CD4-positive, alpha-beta T cell treated with Interleukin-17A for 1 hour (primary cell): ENCODE results near the gene ZNF438.

Source experiments
- DNase-seq: peaks from one replicate; pipeline ENCODE4 v3.0.0-alpha.2; 2020

Gene ZNF438

GRCh38 chr10:31011017-31011664 lies 20.5 kb downstream of the ZNF438 start:
- no peak for DNase-seq

GRCh38 chr10:31010062-31010461 lies 21.6 kb downstream of the ZNF438 start:
- no peak for DNase-seq

- no peak for DNase-seq
These were observed 25.8 kb downstream of the ZNF438 start for GRCh38 chr10:31005895-31006294.

- no peak for DNase-seq
These were observed 27.0 kb downstream of the ZNF438 start for GRCh38 chr10:31004611-31005193.

- DNase-seq, result no peak
These were observed 29.9 kb downstream of the ZNF438 start for GRCh38 chr10:31001740-31002139.

- DNase-seq, result no peak
These were observed 30.8 kb downstream of the ZNF438 start for GRCh38 chr10:31000867-31001266.

GRCh38 chr10:31000071-31000782 lies 31.4 kb downstream of the ZNF438 start:
- DNase-seq, result no peak

- DNase-seq, result peak; percentile 10
These were observed 32.5 kb downstream of the ZNF438 start for GRCh38 chr10:30999070-30999712.

- DNase-seq, result no peak
These were observed 34.0 kb downstream of the ZNF438 start for GRCh38 chr10:30997536-30998235.

GRCh38 chr10:30996481-30997005 lies 35.1 kb downstream of the ZNF438 start:
- no peak for DNase-seq

GRCh38 chr10:30995081-30995770 lies 36.4 kb downstream of the ZNF438 start:
- DNase-seq, result no peak

GRCh38 chr10:30993155-30993554 lies 38.5 kb downstream of the ZNF438 start:
- no peak for DNase-seq

GRCh38 chr10:30992681-30993080 lies 39.0 kb downstream of the ZNF438 start:
- DNase-seq, result no peak

GRCh38 chr10:30991647-30992011 lies 40.0 kb downstream of the ZNF438 start:
- DNase-seq, result no peak

- no peak for DNase-seq
These were observed 40.6 kb downstream of the ZNF438 start for GRCh38 chr10:30990971-30991646.

- DNase-seq, result no peak
These were observed 41.3 kb downstream of the ZNF438 start for GRCh38 chr10:30990351-30990750.

- DNase-seq, result no peak
These were observed 42.7 kb downstream of the ZNF438 start for GRCh38 chr10:30988831-30989435.

GRCh38 chr10:30987463-30987862 lies 44.2 kb downstream of the ZNF438 start:
- no peak for DNase-seq

GRCh38 chr10:30986053-30986555 lies 45.6 kb downstream of the ZNF438 start:
- DNase-seq, result no peak

- no peak for DNase-seq
These were observed 46.2 kb downstream of the ZNF438 start for GRCh38 chr10:30985512-30985911.
